IMR-90 (cell line): ENCODE data around the gene PRSS22. TPM values are rescaled to one million over a fixed set of nuclear protein-coding genes. Genes with fewer than 3 reads are reported as not detected.

Experiments
- ATAC-seq: fragments of 200-7000 bp; cut with Tn5 transposase; 2 replicates; pipeline ENCODE4 v1.9.1; 2020; ENCODE audit warnings: low read depth, mild to moderate bottlenecking, moderate library complexity
- BruUV-seq: library from RNA; stranded (reverse); fragments of 400-500 nt; replicated peaks from 2 replicates; lab custom pipeline; 2021; lab: Mats Ljungman, UMichigan
- CTCF ChIA-PET: fragments of 300-600 bp; formaldehyde crosslinking; extraction: SDS; loops from one replicate; lab custom pipeline; 2021; ENCODE audit warnings: antibody characterized with exemption; lab: Yijun Ruan, JAX
- POLR2A ChIA-PET: fragments of 300-600 bp; sonication (Branson Sonifier 250); formaldehyde crosslinking; loops from one replicate; lab custom pipeline; 2022; ENCODE audit warnings: antibody characterized with exemption; ENCODE audit not compliant: unreplicated experiment; lab: Charles Lee
- DNase-seq: peaks from one replicate; pipeline ENCODE4 v3.0.0; 2013
- H2AFZ ChIP-seq: replicated peaks from 2 replicates; pipeline ENCODE3; 2013; ENCODE audit warnings: low read length, mild to moderate bottlenecking; ENCODE audit not compliant: poor library complexity
- H2AK5ac ChIP-seq: 2 replicates; pipeline ENCODE4 v1.6.1; 2013; ENCODE audit warnings: low read depth, low read length, inconsistent platforms
- H2AK9ac ChIP-seq: replicated peaks from 2 replicates; pipeline ENCODE3; 2013; ENCODE audit warnings: mild to moderate bottlenecking, low read depth, low read length, moderate library complexity; ENCODE audit not compliant: poor library complexity
- H2BK120ac ChIP-seq: 2 replicates; pipeline ENCODE4 v1.6.1; 2013; ENCODE audit warnings: low read depth, low read length, inconsistent platforms
- H2BK15ac ChIP-seq: 3 replicates; pipeline ENCODE4 v1.6.1; 2013; ENCODE audit warnings: low read depth, low read length, inconsistent platforms
- H2BK20ac ChIP-seq: 2 replicates; pipeline ENCODE4 v1.6.1; 2013; ENCODE audit warnings: low read depth, mild to moderate bottlenecking, inconsistent platforms, low read length, moderate library complexity
- H2BK5ac ChIP-seq: 2 replicates; pipeline ENCODE4 v1.6.1; 2013; ENCODE audit warnings: mild to moderate bottlenecking, low read depth, low read length, inconsistent platforms; ENCODE audit not compliant: poor library complexity, severe bottlenecking
- H3K14ac ChIP-seq: replicated peaks from 2 replicates; pipeline ENCODE4 v1.6.1; 2013; ENCODE audit warnings: low read depth, low read length, inconsistent platforms
- H3K18ac ChIP-seq: 2 replicates; pipeline ENCODE4 v1.6.1; 2013; ENCODE audit warnings: low read depth, low read length, control low read depth
- H3K23ac ChIP-seq: 2 replicates; pipeline ENCODE4 v1.6.1; 2013; ENCODE audit warnings: low read depth, low read length, inconsistent platforms
- H3K27ac ChIP-seq: 2 replicates; pipeline ENCODE4 v1.5.1; 2013; ENCODE audit warnings: mild to moderate bottlenecking, control low read depth, low read length; ENCODE audit not compliant: insufficient read depth
- H3K27me3 ChIP-seq: 2 replicates; pipeline ENCODE4 v1.6.1; 2013; ENCODE audit warnings: low read length; ENCODE audit not compliant: control insufficient read depth, insufficient read depth
- H3K36me3 ChIP-seq: 2 replicates; pipeline ENCODE4 v1.6.1; 2013; ENCODE audit warnings: low read length, mixed read lengths; ENCODE audit not compliant: control insufficient read depth, insufficient read depth
- H3K4ac ChIP-seq: 2 replicates; pipeline ENCODE4 v1.6.1; 2013; ENCODE audit warnings: low read depth, low read length, inconsistent platforms
- H3K4me1 ChIP-seq: 2 replicates; pipeline ENCODE4 v1.6.1; 2013; ENCODE audit warnings: low read length, mixed read lengths; ENCODE audit not compliant: control insufficient read depth, insufficient read depth
- H3K4me2 ChIP-seq: 2 replicates; pipeline ENCODE4 v1.6.1; 2013; ENCODE audit warnings: low read depth, mild to moderate bottlenecking, control low read depth, low read length, moderate library complexity
- H3K4me3 ChIP-seq: 2 replicates; pipeline ENCODE4 v1.5.1; 2013; ENCODE audit warnings: low read depth, mild to moderate bottlenecking, control low read depth, low read length, moderate library complexity; ENCODE audit not compliant: insufficient read depth
- H3K56ac ChIP-seq: 2 replicates; pipeline ENCODE4 v1.6.1; 2013; ENCODE audit warnings: low read length, inconsistent platforms; ENCODE audit not compliant: insufficient read depth; ENCODE audit errors: extremely low read depth
- H3K79me1 ChIP-seq, 2 experiments: 2 replicates each; pipeline ENCODE4 v1.6.1; 2013; ENCODE audit warnings: low read length in 2 of 2, inconsistent platforms in 1 of 2, low read depth in 1 of 2
- H3K9ac ChIP-seq: 2 replicates; pipeline ENCODE4 v1.6.1; 2013; ENCODE audit warnings: low read depth, low read length, control low read depth
- H3K9me1 ChIP-seq: 2 replicates; pipeline ENCODE4 v1.6.1; 2013; ENCODE audit warnings: low read length, inconsistent platforms; ENCODE audit not compliant: insufficient read depth
- H3K9me3 ChIP-seq: 2 replicates; pipeline ENCODE4 v1.6.1; 2013; ENCODE audit warnings: low read length; ENCODE audit not compliant: control insufficient read depth, insufficient read depth
- H4K20me1 ChIP-seq: 2 replicates; pipeline ENCODE4 v1.6.1; 2013; ENCODE audit warnings: low read length, inconsistent platforms; ENCODE audit not compliant: insufficient read depth
- H4K5ac ChIP-seq: 2 replicates; pipeline ENCODE4 v1.6.1; 2013; ENCODE audit warnings: mild to moderate bottlenecking, low read depth, low read length, control low read depth
- H4K8ac ChIP-seq, 2 experiments: 2 replicates each; pipeline ENCODE4 v1.6.1; 2013; ENCODE audit warnings: low read depth in 2 of 2, low read length in 2 of 2, control low read depth in 1 of 2, inconsistent platforms in 1 of 2
- H4K91ac ChIP-seq: 2 replicates; pipeline ENCODE4 v1.6.1; 2013; ENCODE audit warnings: low read depth, low read length, inconsistent platforms; ENCODE audit not compliant: insufficient read depth
- BHLHE40 ChIP-seq: fragments of 150-350 bp; IDR thresholded peaks from 2 replicates; pipeline ENCODE4 v1.6.1; 2016; ENCODE audit warnings: mild to moderate bottlenecking, low read depth, low read length
- CEBPB ChIP-seq: IDR thresholded peaks from 2 replicates; pipeline ENCODE4 v1.6.1; 2012; ENCODE audit warnings: low read depth, low read length, improper control_type of control experiment
- CHD1 ChIP-seq: IDR thresholded peaks from 2 replicates; pipeline ENCODE4 v1.6.1; 2012; ENCODE audit warnings: low read depth, low read length, improper control_type of control experiment
- CTCF ChIP-seq: conservative IDR thresholded peaks from 2 replicates; pipeline ENCODE4 v1.5.1; 2012; ENCODE audit warnings: mild to moderate bottlenecking, low read depth, low read length, improper control_type of control experiment
- ELK1 ChIP-seq: fragments of 150-350 bp; IDR thresholded peaks from 2 replicates; pipeline ENCODE4 v1.6.1; 2016; ENCODE audit warnings: low read depth, mild to moderate bottlenecking, low read length, moderate library complexity, borderline replicate concordance
- FOS ChIP-seq: fragments of 150-350 bp; IDR thresholded peaks from 2 replicates; pipeline ENCODE4 v1.6.1; 2016; ENCODE audit warnings: low read depth, low read length
- MAFK ChIP-seq: IDR thresholded peaks from 2 replicates; pipeline ENCODE4 v1.6.1; 2012; ENCODE audit warnings: low read depth, low read length, improper control_type of control experiment
- MAZ ChIP-seq: IDR thresholded peaks from 2 replicates; pipeline ENCODE4 v1.6.1; 2012; ENCODE audit warnings: low read depth, mild to moderate bottlenecking, low read length, improper control_type of control experiment, moderate library complexity, borderline replicate concordance
- MXI1 ChIP-seq: IDR thresholded peaks from 2 replicates; pipeline ENCODE4 v1.6.1; 2012; ENCODE audit warnings: low read depth, mild to moderate bottlenecking, low read length, moderate library complexity, borderline replicate concordance
- NFE2L2 ChIP-seq: fragments of 150-350 bp; IDR thresholded peaks from 2 replicates; pipeline ENCODE4 v1.6.1; 2016; ENCODE audit warnings: low read depth, mild to moderate bottlenecking, low read length
- POLR2A ChIP-seq: IDR thresholded peaks from 2 replicates; pipeline ENCODE4 v1.6.1; 2012; ENCODE audit warnings: mild to moderate bottlenecking, low read depth, low read length
- RAD21 ChIP-seq: IDR thresholded peaks from 2 replicates; pipeline ENCODE4 v1.6.1; 2012; ENCODE audit warnings: low read length, improper control_type of control experiment
- RCOR1 ChIP-seq: IDR thresholded peaks from 2 replicates; pipeline ENCODE4 v1.6.1; 2012; ENCODE audit warnings: mild to moderate bottlenecking, low read length, improper control_type of control experiment; ENCODE audit not compliant: insufficient replicate concordance
- RFX5 ChIP-seq: IDR thresholded peaks from 2 replicates; pipeline ENCODE4 v1.8.0; 2012; ENCODE audit warnings: low read depth, mild to moderate bottlenecking, low read length, moderate library complexity
- SMC3 ChIP-seq: fragments of 150-350 bp; IDR thresholded peaks from 2 replicates; pipeline ENCODE4 v1.6.1; 2016; ENCODE audit warnings: low read depth, mild to moderate bottlenecking, antibody characterized with exemption, low read length, moderate library complexity
- WGBS, 2 experiments: methylation state at CpG; one replicate each; pipeline versions ENCODE4 v1.1.5 to v1.1.7; 2013; ENCODE audit warnings: missing lambda C conversion rate in 2 of 2; ENCODE audit not compliant: insufficient read length in 1 of 2; ENCODE audit errors: extremely low coverage in 2 of 2; 5-methylcytosine and 5-hydroxymethylcytosine counted together
- dilution Hi-C: fragments of 300-500 bp; cut with HindIII; formaldehyde crosslinking; loops from one replicate; pipeline ENCODE4 v1.14.3; 2018; ENCODE audit warnings: low sequenced_read_pairs; ENCODE audit not compliant: unreplicated experiment
- in situ Hi-C: fragments of 300-500 bp; cut with MboI; formaldehyde crosslinking; loops from 3 replicates; pipeline ENCODE4 v1.14.3; 2019; ENCODE audit warnings: low sequenced_read_pairs, inconsistent platforms, mixed read lengths
- intact Hi-C: fragments of 100-400 bp; cut with micrococcal nuclease; formaldehyde crosslinking; loops from 2 replicates; pipeline ENCODE4 v1.10.0; 2022
- polyA plus RNA-seq, 3 experiments: library from polyadenylated mRNA; depleted of rRNA; stranded (reverse); fragments of >200 nt; gene quantifications; 2 replicates each; pipeline ENCODE4 v1.2.3, GENCODE V29; 2012; ENCODE audit warnings: low replicate concordance in 1 of 3
- total RNA-seq: library from RNA; depleted of rRNA; stranded (reverse); fragments of >200 nt; gene quantifications from 2 replicates; pipeline ENCODE4 v1.2.3, GENCODE V29; 2012
- TF ChIP-seq, protein P1 (sequence below): fragments of 150-350 bp; IDR thresholded peaks from 2 replicates; pipeline ENCODE4 v1.6.1; 2017; ENCODE audit warnings: mild to moderate bottlenecking, antibody characterized with exemption, low read length, low read depth

The PRSS22 gene
- total and polyA plus RNA-seq, 2 of the 4 experiments (the other 2 are of a cell fraction), result not detected

GRCh38 chr16:2884041-2884451 is 26.1 kb upstream of the PRSS22 start:
- peak overlapping the region; percentile 83 for H3K27ac ChIP-seq
- no peak overlapping the region for H3K18ac ChIP-seq
- no TSS peak for BruUV-seq
- no peaks in the 10 kb centered on the region for H3K27me3 ChIP-seq
- peak overlapping the region; percentile 83 for H2AK5ac ChIP-seq
- no peak overlapping the region for H2BK5ac ChIP-seq
- peak overlapping the region; percentile 86 for H2AK9ac ChIP-seq
- peak overlapping the region; percentile 94 for H3K4me2 ChIP-seq
- H3K4me1 ChIP-seq, result peaks cover 4% of the 10 kb centered on the region
- peak overlapping the region; percentile 49 for H3K4me3 ChIP-seq
- H4K20me1 ChIP-seq, result no peaks in the 10 kb centered on the region
- H2BK15ac ChIP-seq, result no peak overlapping the region; the same call in 2 of the 3 replicates
- peak overlapping the region; percentile 97 for H2AFZ ChIP-seq
- H2BK120ac ChIP-seq, result no peak overlapping the region
- peak overlapping the region; percentile 87 for H3K23ac ChIP-seq
- peak overlapping the region; percentile 75 for H3K9ac ChIP-seq
- peak overlapping the region; percentile 65 for H3K14ac ChIP-seq
- DNase-seq (no peak), ATAC-seq (no peak)
- H3K9me3 ChIP-seq, result no peaks in the 10 kb centered on the region; the same call in 1 of the 2 replicates
- no CpG with 5 or more reads among the region's 18 CpGs for WGBS, 2 experiments
- H2BK20ac ChIP-seq, result no peak overlapping the region
- peak overlapping the region; percentile 1; the same call in 1 of the 2 replicates for H3K4ac ChIP-seq
- CTCF ChIA-PET, result interaction anchor here (1.0 to 1.2 kb wide), 2 partner anchors 23 to 85 kb away, joined by 3 to 5 read pairs; partner anchors contain the start of gene PAQR4
- H3K79me1 ChIP-seq, result peaks cover 9 to 27% of the 10 kb centered on the region in 2 experiments
- peaks cover 4% of the 10 kb centered on the region; the same call in 1 of the 2 replicates for H3K9me1 ChIP-seq
- H4K8ac ChIP-seq, result peak overlapping the region; percentile 25 to 42; a peak in 2 of 4 replicates
- peak overlapping the region; percentile 27 for H3K56ac ChIP-seq
- in situ Hi-C loops (no loop called here), intact Hi-C loops (no loop called here), dilution Hi-C loops (no loop called here)
- TF ChIP-seq NFE2L2 (no peak), ELK1 (no peak), FOS (no peak), RAD21 (no peak), BHLHE40 (no peak), RFX5 (no peak), CHD1 (no peak), CTCF (no peak), SMC3 (no peak), MXI1 (no peak), RCOR1 (no peak), MAFK (no peak), CEBPB (no peak), POLR2A (no peak), MAZ (no peak)
- TF ChIP-seq, protein P1, sequence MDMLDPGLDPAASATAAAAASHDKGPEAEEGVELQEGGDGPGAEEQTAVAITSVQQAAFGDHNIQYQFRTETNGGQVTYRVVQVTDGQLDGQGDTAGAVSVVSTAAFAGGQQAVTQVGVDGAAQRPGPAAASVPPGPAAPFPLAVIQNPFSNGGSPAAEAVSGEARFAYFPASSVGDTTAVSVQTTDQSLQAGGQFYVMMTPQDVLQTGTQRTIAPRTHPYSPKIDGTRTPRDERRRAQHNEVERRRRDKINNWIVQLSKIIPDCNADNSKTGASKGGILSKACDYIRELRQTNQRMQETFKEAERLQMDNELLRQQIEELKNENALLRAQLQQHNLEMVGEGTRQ, result no peak
- peaks cover 1% of the 10 kb centered on the region; the same call in 1 of the 2 replicates for H3K36me3 ChIP-seq
- POLR2A ChIA-PET, result no interaction called here
- no peak overlapping the region for H4K91ac ChIP-seq
- peak overlapping the region; percentile 3; the same call in 1 of the 2 replicates for H4K5ac ChIP-seq
